Epidermal melanocyte (primary cell): Measurements from ENCODE around the gene ATM.
"Not testable (repeated sequence)": the region's sequence is repeated elsewhere in the genome, so short reads cannot be mapped to it uniquely, and the experiment has no call there.

Source experiments
- DNase-seq: peaks from one replicate; pipeline ENCODE4 v3.0.0; 2011; ENCODE audit warnings: low spot score; ENCODE audit not compliant: insufficient read length

ATM gene

DNA sequence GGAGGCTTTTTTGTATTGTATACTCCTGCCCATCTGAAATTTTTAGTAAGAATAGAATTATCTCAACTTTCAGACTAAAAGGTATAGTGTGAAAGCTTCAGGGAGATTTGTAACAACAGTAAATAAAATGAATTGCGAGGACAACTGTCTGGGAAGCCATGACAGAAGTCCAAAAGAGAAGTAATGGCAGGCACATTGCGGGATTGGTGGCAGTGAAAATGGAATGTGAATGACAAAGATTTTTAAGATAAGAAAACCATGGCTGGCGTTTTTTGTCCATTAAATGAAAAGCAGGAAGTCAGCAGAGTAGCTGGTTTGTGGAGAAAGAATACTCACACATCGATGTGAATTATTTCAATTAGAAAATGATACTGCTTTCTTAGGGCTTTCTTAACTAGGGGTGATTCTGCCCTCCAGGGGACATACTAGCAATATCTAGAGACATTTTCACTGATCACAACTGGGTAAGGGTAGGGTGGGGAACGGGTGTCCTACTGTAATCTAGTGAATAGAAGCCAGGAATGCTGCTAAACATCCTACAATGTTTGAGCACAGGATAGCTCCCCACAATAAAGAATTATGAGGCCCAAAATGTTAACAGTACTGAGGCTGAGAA, 2.0 kb upstream of the ATM start:
- no peak for DNase-seq

- no peak for DNase-seq
Measured at GRCh38 chr11:108221371-108221770, 1.5 kb upstream of the ATM start.

- no peak for DNase-seq
Measured at GRCh38 chr11:108221911-108222573, 825 bp upstream of the ATM start.

GRCh38 chr11:108223348-108224149, 682 bp downstream of the ATM start:
- DNase-seq: no peak

DNA sequence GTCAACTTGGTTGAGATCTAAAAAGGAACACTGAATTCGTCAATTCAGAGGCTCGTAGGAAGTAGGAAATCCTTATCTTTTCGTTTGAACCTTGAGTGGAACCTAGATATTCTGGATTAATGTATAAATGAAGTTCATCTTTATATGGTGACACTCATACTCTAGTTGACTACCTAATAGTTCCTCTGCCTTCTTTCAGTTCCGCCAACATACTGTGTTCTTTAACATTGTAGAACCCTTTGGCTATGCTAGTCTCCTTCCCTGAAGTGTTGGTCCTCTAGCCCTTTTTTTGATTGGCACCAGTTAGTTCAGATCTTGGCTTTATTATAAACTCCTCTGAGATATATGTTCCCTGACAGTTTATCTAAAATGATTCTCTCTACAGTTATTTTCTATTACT, 1.5 kb downstream of the ATM start:
- DNase-seq: no peak

GRCh38 chr11:108224911-108225786, 2.3 kb downstream of the ATM start:
- no peak for DNase-seq

GRCh38 chr11:108226036-108226435, 3.2 kb downstream of the ATM start:
- DNase-seq: no peak

GRCh38 chr11:108228251-108228650, 5.4 kb downstream of the ATM start:
- DNase-seq: no peak

DNA sequence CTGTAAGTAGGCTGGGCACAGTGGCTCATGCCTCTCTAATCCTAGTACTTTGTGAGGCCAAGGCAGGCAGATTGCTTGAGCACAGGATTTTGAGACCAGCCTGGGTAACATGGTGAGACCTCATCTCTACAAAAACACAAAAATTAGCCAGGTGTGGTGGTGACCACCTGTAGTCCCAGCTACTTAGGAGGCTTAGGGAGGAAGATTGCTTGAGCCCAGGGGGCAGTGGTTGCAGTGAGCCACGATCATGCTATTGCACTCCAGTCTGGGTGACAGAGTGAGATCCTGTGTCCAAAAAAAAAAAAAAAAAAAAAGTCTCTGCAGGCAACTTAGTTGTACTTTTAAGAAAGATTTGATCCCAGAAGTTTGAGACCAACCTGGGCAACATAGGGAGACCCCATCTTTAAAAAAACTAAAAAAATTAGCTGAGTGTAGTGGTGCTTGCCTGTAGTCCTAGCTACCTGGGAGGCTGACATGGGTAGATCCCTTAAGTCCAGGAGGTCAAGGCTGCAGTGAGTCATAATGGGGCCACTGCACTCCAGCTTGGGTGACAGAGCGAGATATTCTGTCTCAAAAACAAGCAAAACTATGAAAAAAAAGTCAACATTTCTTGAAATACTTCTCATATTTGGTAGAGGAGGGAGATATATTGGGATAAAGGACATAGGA, 10.5 kb downstream of the ATM start:
- no peak for DNase-seq

GRCh38 chr11:108235192-108235591, 12.3 kb downstream of the ATM start:
- DNase-seq: no peak

DNA sequence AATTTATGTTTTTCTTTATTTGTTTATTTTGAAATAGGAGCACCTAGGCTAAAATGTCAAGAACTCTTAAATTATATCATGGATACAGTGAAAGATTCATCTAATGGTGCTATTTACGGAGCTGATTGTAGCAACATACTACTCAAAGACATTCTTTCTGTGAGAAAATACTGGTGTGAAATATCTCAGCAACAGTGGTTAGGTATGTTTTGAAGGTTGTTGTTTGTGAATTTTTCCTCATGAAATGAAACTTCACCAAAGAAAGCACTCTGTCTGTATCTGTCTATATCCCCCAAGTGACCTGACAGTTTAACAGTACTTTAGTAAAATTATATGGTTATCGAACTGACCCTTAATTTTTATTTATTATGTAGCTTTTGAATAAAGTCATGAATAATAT, 12.8 kb downstream of the ATM start:
- DNase-seq: no peak

- no peak for DNase-seq
Measured at GRCh38 chr11:108237058-108237481, 14.2 kb downstream of the ATM start.

DNA sequence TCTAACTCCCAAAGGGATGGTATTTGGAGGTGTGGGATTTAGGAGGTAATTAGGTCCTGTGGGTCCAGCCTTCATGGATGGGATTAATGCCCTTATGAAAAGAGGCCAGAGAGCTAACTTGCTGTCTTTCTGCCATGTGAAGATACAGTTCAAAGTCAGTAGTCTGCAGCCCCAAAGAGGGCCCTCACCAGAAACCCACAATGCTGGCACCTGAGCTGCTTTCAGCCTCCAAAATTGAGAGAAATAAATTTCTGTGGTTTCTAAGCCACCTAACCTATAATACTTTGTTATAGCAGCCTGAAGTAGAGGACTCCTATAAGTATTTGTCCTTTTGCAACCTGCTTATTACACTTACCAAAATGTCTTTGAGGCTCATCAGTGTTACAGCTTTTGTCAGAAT, 16.2 kb downstream of the ATM start:
- no peak for DNase-seq

- no peak for DNase-seq
Measured at GRCh38 chr11:108241330-108242037, 18.6 kb downstream of the ATM start.

GRCh38 chr11:108242422-108242821, 19.6 kb downstream of the ATM start:
- DNase-seq: no peak

GRCh38 chr11:108246308-108246707, 23.4 kb downstream of the ATM start:
- DNase-seq: no peak

DNA sequence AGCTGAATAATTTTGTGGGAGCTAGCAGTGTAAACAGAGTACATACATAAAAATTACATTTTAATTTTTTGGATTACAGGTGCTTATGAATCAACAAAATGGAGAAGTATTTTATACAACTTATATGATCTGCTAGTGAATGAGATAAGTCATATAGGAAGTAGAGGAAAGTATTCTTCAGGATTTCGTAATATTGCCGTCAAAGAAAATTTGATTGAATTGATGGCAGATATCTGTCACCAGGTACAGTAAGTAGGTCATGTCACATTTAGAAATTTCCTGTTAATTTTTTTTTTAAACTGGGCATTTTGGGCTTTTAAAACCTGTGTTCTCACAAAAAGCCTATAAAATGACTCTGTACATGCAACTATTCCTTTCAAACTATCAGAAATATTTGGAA, 24.0 kb downstream of the ATM start:
- DNase-seq: no peak

DNA sequence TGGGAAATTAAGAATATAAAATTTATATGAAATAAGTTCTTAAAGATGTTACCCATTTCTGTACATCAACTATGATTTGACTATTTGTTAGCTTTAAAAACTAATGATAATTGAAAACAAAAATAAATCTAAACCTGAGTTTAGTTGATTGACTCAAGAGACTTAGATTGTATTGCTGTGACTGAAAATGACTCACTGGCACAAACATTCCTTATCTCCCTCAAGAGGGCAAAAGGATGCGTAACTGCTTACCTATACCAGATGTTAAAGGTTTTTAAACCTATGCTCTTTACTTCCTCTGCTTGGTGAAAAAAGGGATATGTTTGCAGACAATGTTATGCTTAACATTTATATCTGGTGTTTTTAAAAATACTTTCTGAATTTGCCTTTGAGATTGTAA, 30.3 kb downstream of the ATM start:
- no peak for DNase-seq

GRCh38 chr11:108269583-108269982, 46.7 kb downstream of the ATM start:
- DNase-seq: no peak

DNA sequence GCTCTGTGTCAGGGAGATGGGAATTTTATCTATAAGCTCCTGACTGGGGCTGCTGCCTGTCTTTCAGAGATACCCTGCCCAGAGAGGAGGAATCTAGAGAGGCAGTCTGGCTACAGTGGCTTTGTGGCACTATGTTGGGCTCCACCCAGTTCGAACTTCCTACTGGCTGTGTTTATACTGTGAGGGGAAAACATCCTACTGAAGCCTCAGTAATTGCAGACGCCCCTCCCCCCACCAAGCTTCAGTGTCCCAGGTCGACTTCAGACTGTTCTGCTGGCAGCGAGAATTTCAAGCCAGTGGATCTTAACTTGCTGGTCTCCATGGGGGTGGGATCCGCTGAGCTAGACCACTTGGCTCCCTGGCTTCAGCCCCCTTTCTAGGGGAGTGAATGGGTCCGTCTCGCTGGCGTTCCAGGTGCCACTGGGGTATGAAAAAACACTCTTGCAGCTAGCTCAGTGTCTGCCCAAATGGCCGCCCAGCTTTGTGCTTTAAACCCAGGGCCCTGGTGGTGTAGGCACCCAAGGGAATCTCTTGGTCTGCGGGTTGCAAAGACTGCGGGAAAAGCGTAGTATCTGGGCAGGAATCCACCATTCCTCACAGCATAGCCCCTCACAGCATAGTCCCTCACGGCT, 54.2 kb downstream of the ATM start:
- not testable (repeated sequence) for DNase-seq
